A549 (cell line): ENCODE data around the gene OR2W1. TPM values are rescaled to one million over a fixed set of nuclear protein-coding genes. Genes with fewer than 3 reads are reported as not detected.

Experiments
- ATAC-seq, 2 experiments: fragments of 200-7000 bp in 1 of 2; fragments of >200 bp in 1 of 2; cut with Nextera tagmentation in 1 of 2; cut with Tn5 transposase in 1 of 2; 3 replicates each; pipeline versions ENCODE4 v1.8.0 to v1.9.1; 2018 to 2020; ENCODE audit warnings: mild to moderate bottlenecking in 1 of 2, moderate library complexity in 1 of 2
- CTCF ChIA-PET: fragments of 300-600 bp; sonication (Branson Sonifier 250); formaldehyde crosslinking; extraction: SDS; loops from one replicate; lab custom pipeline; 2021; ENCODE audit warnings: antibody characterized with exemption, inconsistent platforms; lab: Yijun Ruan, JAX
- POLR2A ChIA-PET: fragments of 350-600 bp; formaldehyde crosslinking; extraction: SDS; loops from one replicate; lab custom pipeline; 2021; ENCODE audit warnings: antibody characterized with exemption, inconsistent platforms; lab: Yijun Ruan, JAX
- DNase-seq, 2 experiments: peaks; one replicate each; pipeline versions ENCODE4 v3.0.0 to v3.0.0-alpha.2; 2011 to 2016; ENCODE audit warnings: low read depth in 1 of 2, low spot score in 1 of 2
- FAIRE-seq: peaks from 2 replicates; lab custom pipeline; 2011; peaks lifted over from hg19 to GRCh38; lab: Jason Lieb, UNC
- H3K27ac ChIP-seq, 2 experiments: fragments of >200 bp; sonication (Bioruptor Twin); formaldehyde crosslinking; 3 replicates each; pipeline ENCODE4 v1.5.1; 2016 to 2017
- H3K4me1 ChIP-seq: fragments of >200 bp; sonication (Bioruptor Twin); formaldehyde crosslinking; 3 replicates; pipeline ENCODE4 v1.6.1; 2016
- H3K4me2 ChIP-seq: fragments of >200 bp; sonication (Bioruptor Twin); formaldehyde crosslinking; 3 replicates; pipeline ENCODE4 v1.6.1; 2016
- H3K4me3 ChIP-seq: fragments of >200 bp; sonication (Bioruptor Twin); formaldehyde crosslinking; 3 replicates; pipeline ENCODE4 v1.5.1; 2016
- H3K9me3 ChIP-seq: fragments of >200 bp; sonication (Bioruptor Twin); formaldehyde crosslinking; 3 replicates; pipeline ENCODE4 v1.6.1; 2016
- CBX2 ChIP-seq: fragments of 200-600 bp; sonication (generic); IDR thresholded peaks from 2 replicates; pipeline ENCODE4 v1.6.1; 2016; ENCODE audit warnings: low read depth, mild to moderate bottlenecking, borderline replicate concordance
- CEBPB ChIP-seq, 2 experiments: fragments of >200 bp in 1 of 2; sonication (Bioruptor Twin) in 1 of 2; formaldehyde crosslinking in 1 of 2; IDR thresholded peaks; 2 replicates each; pipeline ENCODE4 v1.6.1; 2012 to 2016
- CHD4 ChIP-seq: fragments of 200-600 bp; sonication (generic); IDR thresholded peaks from 2 replicates; pipeline ENCODE4 v1.6.1; 2016; ENCODE audit warnings: antibody characterized with exemption, mild to moderate bottlenecking, borderline replicate concordance
- EHF ChIP-seq: fragments of 250-450 bp; sonication (Bioruptor Pico); IDR thresholded peaks from 2 replicates; pipeline ENCODE4 v1.5.0; 2020; ENCODE audit warnings: mild to moderate bottlenecking
- FOXS1 ChIP-seq: fragments of 250-450 bp; sonication (Bioruptor Pico); IDR thresholded peaks from 2 replicates; pipeline ENCODE4 v1.5.0; 2020; ENCODE audit warnings: mild to moderate bottlenecking, moderate library complexity
- HOXB13 ChIP-seq: fragments of 250-450 bp; sonication (Bioruptor Pico); IDR thresholded peaks from 2 replicates; pipeline ENCODE4 v1.5.0; 2020; ENCODE audit warnings: low read depth, mild to moderate bottlenecking, moderate library complexity
- KDM1A ChIP-seq: fragments of 200-600 bp; sonication (generic); IDR thresholded peaks from 2 replicates; pipeline ENCODE4 v1.6.1; 2016; ENCODE audit warnings: low read depth, mild to moderate bottlenecking
- MAZ ChIP-seq: fragments of 150-350 bp; IDR thresholded peaks from 2 replicates; pipeline ENCODE4 v1.6.1; 2014; ENCODE audit warnings: antibody characterized with exemption, low read depth, low read length, borderline replicate concordance
- NFE2L2 ChIP-seq: fragments of 150-350 bp; conservative IDR thresholded peaks from 2 replicates; pipeline ENCODE4 v1.6.1; 2014; ENCODE audit warnings: low read length
- NPAS2 ChIP-seq: fragments of 250-450 bp; sonication (Bioruptor Pico); IDR thresholded peaks from 2 replicates; pipeline ENCODE4 v1.8.0; 2022; ENCODE audit warnings: mild to moderate bottlenecking, moderate library complexity, borderline replicate concordance
- PHF8 ChIP-seq: fragments of 200-600 bp; sonication (generic); IDR thresholded peaks from 2 replicates; pipeline ENCODE4 v1.6.1; 2016; ENCODE audit warnings: low read depth, mild to moderate bottlenecking, antibody characterized with exemption, moderate library complexity, borderline replicate concordance
- POLR2AphosphoS2 ChIP-seq: conservative IDR thresholded peaks from 2 replicates; pipeline ENCODE4 v1.6.1; 2012; ENCODE audit warnings: low read length, improper control_type of control experiment, inconsistent platforms
- RFX5 ChIP-seq: fragments of 450-650 bp; IDR thresholded peaks from 2 replicates; pipeline ENCODE4 v1.7.1; 2014; ENCODE audit warnings: antibody characterized with exemption, mild to moderate bottlenecking, moderate library complexity
- TP53 ChIP-seq: fragments of 250-450 bp; sonication (Bioruptor Pico); IDR thresholded peaks from 2 replicates; pipeline ENCODE4 v1.5.0; 2021; ENCODE audit warnings: mild to moderate bottlenecking, moderate library complexity
- ZFP36 ChIP-seq: fragments of 450-650 bp; IDR thresholded peaks from 2 replicates; pipeline ENCODE4 v1.6.1; 2014; ENCODE audit warnings: borderline replicate concordance; ENCODE audit not compliant: partially characterized antibody
- ZNF302 ChIP-seq: fragments of 250-450 bp; sonication (Bioruptor Pico); IDR thresholded peaks from 2 replicates; pipeline ENCODE4 v1.9.0; 2021; ENCODE audit warnings: inconsistent platforms, mild to moderate bottlenecking, moderate library complexity
- WGBS: methylation state at CpG from one replicate; pipeline ENCODE4 v1.1.6; 2017; ENCODE audit errors: missing lambda C conversion rate; 5-methylcytosine and 5-hydroxymethylcytosine counted together
- polyA plus RNA-seq, 4 experiments: library from polyadenylated mRNA; depleted of rRNA in 3 of 4; stranded (reverse); fragments of >200 nt; fragmentation: RNase III in 1 of 4; extraction: RNeasy Plus Mini Kit Qiagen cat#74134 plus additional on column Dnase treatment in 1 of 4; gene quantifications; 2 replicates in 3 of 4; 3 replicates in 1 of 4; pipeline ENCODE4 v1.2.3, GENCODE V29; 2011 to 2017
- TF ChIP-seq, protein P1 (sequence below): fragments of 250-450 bp; sonication (Bioruptor Pico); IDR thresholded peaks from 2 replicates; pipeline ENCODE4 v1.5.0; 2020; ENCODE audit warnings: low read depth, mild to moderate bottlenecking, moderate library complexity
- TF ChIP-seq, protein P2 (sequence below): IDR thresholded peaks from 2 replicates; pipeline ENCODE4 v1.6.1; 2012; ENCODE audit warnings: low read depth, borderline replicate concordance
- TF ChIP-seq, protein P3 (sequence below): fragments of 250-450 bp; sonication (Bioruptor Pico); IDR thresholded peaks from 2 replicates; pipeline ENCODE4 v1.5.0; 2021; ENCODE audit warnings: mild to moderate bottlenecking, moderate library complexity, borderline replicate concordance
- TF ChIP-seq, protein P4 (sequence below): IDR thresholded peaks from 2 replicates; pipeline ENCODE4 v1.6.1; 2012
- TF ChIP-seq, protein P5 (sequence below): fragments of 450-650 bp; IDR thresholded peaks from 2 replicates; pipeline ENCODE4 v1.6.1; 2014; ENCODE audit warnings: antibody characterized with exemption
- TF ChIP-seq, protein P6 (sequence below): fragments of 150-350 bp; IDR thresholded peaks from 2 replicates; pipeline ENCODE4 v1.6.1; 2014; ENCODE audit warnings: low read depth, mild to moderate bottlenecking, low read length

The OR2W1 gene
- polyA plus RNA-seq, 2 of the 4 experiments (the other 2 are of a cell fraction), result not detected

DNA sequence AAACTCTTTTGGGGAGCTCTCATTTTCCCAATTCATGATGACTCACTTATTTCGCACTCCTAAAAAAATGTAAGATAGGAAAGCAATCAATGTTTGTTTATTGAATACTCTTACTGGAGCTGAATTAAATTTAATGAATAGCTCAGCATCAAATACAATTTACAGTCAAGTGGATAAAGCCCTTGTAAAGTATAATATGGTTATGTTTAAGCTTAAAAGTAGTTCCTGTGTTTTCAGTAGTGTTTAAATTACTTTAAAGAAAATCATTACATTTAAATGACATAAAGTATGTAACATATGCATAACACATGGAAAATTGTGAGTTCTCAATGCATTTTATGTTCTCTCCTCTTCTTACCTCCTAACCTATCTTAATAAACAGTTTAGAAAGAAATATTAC, 42.2 kb upstream of the OR2W1 start, which contains the start of gene OR2B3:
TSS of gene OR2B3 (minus strand) at position 101 of the 400 bp plus-strand sequence. CDS start at position 36, 65 bp downstream.
- Histone ChIP-seq H3K4me1 (no peaks in the 10 kb centered on the region), H3K9me3 (no peaks in the 10 kb centered on the region), H3K4me2 (no peak within 1 kb of the TSS), H3K4me3 (no peak within 1 kb of the TSS), H3K27ac (no peak within 1 kb of the TSS)
- FAIRE-seq (no peak), DNase-seq (no peak), ATAC-seq (no peak)
- WGBS, result 15% methylated on average over 1 of the region's 1 CpG
- TF ChIP-seq ZFP36 (no peak), MAZ (no peak), NFE2L2 (no peak), POLR2AphosphoS2 (no peak), HOXB13 (CRISPR knock-in tag) (no peak), CBX2 (no peak), TP53 (CRISPR knock-in tag) (no peak), PHF8 (no peak), EHF (CRISPR knock-in tag) (no peak)
- TF ChIP-seq, protein P1, sequence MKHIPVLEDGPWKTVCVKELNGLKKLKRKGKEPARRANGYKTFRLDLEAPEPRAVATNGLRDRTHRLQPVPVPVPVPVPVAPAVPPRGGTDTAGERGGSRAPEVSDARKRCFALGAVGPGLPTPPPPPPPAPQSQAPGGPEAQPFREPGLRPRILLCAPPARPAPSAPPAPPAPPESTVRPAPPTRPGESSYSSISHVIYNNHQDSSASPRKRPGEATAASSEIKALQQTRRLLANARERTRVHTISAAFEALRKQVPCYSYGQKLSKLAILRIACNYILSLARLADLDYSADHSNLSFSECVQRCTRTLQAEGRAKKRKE (CRISPR knock-in tag), result no peak
- ChIA-PET CTCF (no interaction called here), POLR2A (no interaction called here)

DNA sequence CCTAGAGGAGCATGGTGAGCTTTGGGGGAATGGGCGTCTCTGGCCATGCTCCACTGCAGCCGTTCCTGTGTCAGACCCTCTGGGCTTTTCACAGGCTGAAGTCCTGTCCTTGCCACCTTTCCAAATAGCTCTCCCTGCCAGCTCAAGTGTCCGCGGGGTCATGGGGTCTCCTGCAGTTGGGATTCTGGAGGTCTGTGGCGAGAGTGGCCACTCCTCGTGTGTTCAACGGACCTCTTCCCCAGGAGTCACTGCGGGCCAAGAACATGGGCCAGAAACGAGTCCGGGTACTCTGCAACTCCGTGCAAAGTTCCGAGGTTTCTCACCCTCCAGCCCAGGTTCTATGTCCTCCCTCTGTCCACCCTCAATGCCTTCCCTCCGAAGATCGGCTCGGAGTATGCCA, 37.5 kb upstream of the OR2W1 start:
- Histone ChIP-seq H3K4me1 (no peaks in the 10 kb centered on the region), H3K4me2 (no peak overlapping the region), H3K9me3 (no peaks in the 10 kb centered on the region), H3K4me3 (no peak overlapping the region), H3K27ac (no peak overlapping the region)
- FAIRE-seq, result no peak
- DNase-seq, result no peak
- WGBS, result 42% methylated on average over 15 of the region's 15 CpGs
- CTCF ChIA-PET, result no interaction called here
- TF ChIP-seq CEBPB (IDR thresholded peaks at IDR 0.05) (no peak), CHD4 (no peak), NPAS2 (no peak), ZNF302 (CRISPR knock-in tag) (no peak), RFX5 (no peak), HOXB13 (CRISPR knock-in tag) (no peak), FOXS1 (CRISPR knock-in tag) (no peak), KDM1A (no peak)
- TF ChIP-seq, protein P2, sequence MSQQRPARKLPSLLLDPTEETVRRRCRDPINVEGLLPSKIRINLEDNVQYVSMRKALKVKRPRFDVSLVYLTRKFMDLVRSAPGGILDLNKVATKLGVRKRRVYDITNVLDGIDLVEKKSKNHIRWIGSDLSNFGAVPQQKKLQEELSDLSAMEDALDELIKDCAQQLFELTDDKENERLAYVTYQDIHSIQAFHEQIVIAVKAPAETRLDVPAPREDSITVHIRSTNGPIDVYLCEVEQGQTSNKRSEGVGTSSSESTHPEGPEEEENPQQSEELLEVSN, result no peak
- TF ChIP-seq, protein P3, sequence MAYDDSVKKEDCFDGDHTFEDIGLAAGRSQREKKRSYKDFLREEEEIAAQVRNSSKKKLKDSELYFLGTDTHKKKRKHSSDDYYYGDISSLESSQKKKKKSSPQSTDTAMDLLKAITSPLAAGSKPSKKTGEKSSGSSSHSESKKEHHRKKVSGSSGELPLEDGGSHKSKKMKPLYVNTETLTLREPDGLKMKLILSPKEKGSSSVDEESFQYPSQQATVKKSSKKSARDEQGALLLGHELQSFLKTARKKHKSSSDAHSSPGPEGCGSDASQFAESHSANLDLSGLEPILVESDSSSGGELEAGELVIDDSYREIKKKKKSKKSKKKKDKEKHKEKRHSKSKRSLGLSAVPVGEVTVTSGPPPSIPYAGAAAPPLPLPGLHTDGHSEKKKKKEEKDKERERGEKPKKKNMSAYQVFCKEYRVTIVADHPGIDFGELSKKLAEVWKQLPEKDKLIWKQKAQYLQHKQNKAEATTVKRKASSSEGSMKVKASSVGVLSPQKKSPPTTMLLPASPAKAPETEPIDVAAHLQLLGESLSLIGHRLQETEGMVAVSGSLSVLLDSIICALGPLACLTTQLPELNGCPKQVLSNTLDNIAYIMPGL (CRISPR knock-in tag), result no peak
- TF ChIP-seq, protein P4, sequence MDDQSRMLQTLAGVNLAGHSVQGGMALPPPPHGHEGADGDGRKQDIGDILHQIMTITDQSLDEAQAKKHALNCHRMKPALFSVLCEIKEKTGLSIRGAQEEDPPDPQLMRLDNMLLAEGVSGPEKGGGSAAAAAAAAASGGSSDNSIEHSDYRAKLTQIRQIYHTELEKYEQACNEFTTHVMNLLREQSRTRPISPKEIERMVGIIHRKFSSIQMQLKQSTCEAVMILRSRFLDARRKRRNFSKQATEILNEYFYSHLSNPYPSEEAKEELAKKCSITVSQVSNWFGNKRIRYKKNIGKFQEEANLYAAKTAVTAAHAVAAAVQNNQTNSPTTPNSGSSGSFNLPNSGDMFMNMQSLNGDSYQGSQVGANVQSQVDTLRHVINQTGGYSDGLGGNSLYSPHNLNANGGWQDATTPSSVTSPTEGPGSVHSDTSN, result no peak
- TF ChIP-seq, protein P5, sequence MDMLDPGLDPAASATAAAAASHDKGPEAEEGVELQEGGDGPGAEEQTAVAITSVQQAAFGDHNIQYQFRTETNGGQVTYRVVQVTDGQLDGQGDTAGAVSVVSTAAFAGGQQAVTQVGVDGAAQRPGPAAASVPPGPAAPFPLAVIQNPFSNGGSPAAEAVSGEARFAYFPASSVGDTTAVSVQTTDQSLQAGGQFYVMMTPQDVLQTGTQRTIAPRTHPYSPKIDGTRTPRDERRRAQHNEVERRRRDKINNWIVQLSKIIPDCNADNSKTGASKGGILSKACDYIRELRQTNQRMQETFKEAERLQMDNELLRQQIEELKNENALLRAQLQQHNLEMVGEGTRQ, result no peak
- TF ChIP-seq, protein P6, sequence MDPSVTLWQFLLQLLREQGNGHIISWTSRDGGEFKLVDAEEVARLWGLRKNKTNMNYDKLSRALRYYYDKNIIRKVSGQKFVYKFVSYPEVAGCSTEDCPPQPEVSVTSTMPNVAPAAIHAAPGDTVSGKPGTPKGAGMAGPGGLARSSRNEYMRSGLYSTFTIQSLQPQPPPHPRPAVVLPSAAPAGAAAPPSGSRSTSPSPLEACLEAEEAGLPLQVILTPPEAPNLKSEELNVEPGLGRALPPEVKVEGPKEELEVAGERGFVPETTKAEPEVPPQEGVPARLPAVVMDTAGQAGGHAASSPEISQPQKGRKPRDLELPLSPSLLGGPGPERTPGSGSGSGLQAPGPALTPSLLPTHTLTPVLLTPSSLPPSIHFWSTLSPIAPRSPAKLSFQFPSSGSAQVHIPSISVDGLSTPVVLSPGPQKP, result no peak
- no peak for ATAC-seq
- POLR2A ChIA-PET, result no interaction called here
